K562 (cell line): Measurements from ENCODE around the gene TRAK1. TPM values are rescaled to one million over a fixed set of nuclear protein-coding genes. Genes with fewer than 3 reads are reported as not detected.

Experiments used
- ATF3 ChIP-seq, 2 experiments: fragments of 450-650 bp in 1 of 2; sonication (generic) in 1 of 2; formaldehyde crosslinking in 1 of 2; IDR thresholded peaks in 1 of 2; conservative IDR thresholded peaks in 1 of 2; 2 replicates each; pipeline versions ENCODE4 v1.6.1 to v1.8.1; 2016 to 2023; ENCODE audit warnings: mild to moderate bottlenecking in 2 of 2, moderate library complexity in 2 of 2, inconsistent platforms in 1 of 2, missing genetic modification reagents in 1 of 2
- ATF7 ChIP-seq: fragments of 450-650 bp; IDR thresholded peaks from 2 replicates; pipeline ENCODE4 v1.7.1; 2014; ENCODE audit warnings: mild to moderate bottlenecking, moderate library complexity
- CHD2 ChIP-seq: IDR thresholded peaks from 2 replicates; pipeline ENCODE4 v1.6.1; 2011; ENCODE audit warnings: low read depth, low read length
- CREB1 ChIP-seq, 2 experiments: sonication (generic) in 1 of 2; formaldehyde crosslinking in 1 of 2; IDR thresholded peaks; 2 replicates each; pipeline versions ENCODE4 v1.6.1 to v1.8.0; 2012 to 2022; ENCODE audit warnings: inconsistent platforms in 1 of 2, mild to moderate bottlenecking in 1 of 2, missing genetic modification reagents in 1 of 2, moderate library complexity in 1 of 2
- CTBP1 ChIP-seq: fragments of 450-650 bp; IDR thresholded peaks from 2 replicates; pipeline ENCODE4 v1.6.1; 2016; ENCODE audit warnings: borderline replicate concordance
- EHMT2 ChIP-seq: fragments of 450-650 bp; IDR thresholded peaks from 2 replicates; pipeline ENCODE4 v1.6.1; 2018; ENCODE audit warnings: antibody characterized with exemption
- ESRRA ChIP-seq: fragments of 450-650 bp; IDR thresholded peaks from 2 replicates; pipeline ENCODE4 v1.6.1; 2014; ENCODE audit warnings: low read depth, mild to moderate bottlenecking, moderate library complexity, borderline replicate concordance
- GABPB1 ChIP-seq: sonication (generic); formaldehyde crosslinking; IDR thresholded peaks from 2 replicates; pipeline ENCODE4 v1.8.0; 2022; ENCODE audit warnings: mild to moderate bottlenecking, missing genetic modification reagents
- JUND ChIP-seq, 2 experiments: IDR thresholded peaks; 2 replicates in 1 of 2; 3 replicates in 1 of 2; pipeline ENCODE4 v1.6.1; 2011; ENCODE audit warnings: borderline replicate concordance in 2 of 2, low read depth in 2 of 2, low read length in 2 of 2, improper control_type of control experiment in 1 of 2, missing biosample characterization in 1 of 2, missing genetic modification characterization in 1 of 2, missing genetic modification reagents in 1 of 2
- NCOA1 ChIP-seq: fragments of 450-650 bp; IDR thresholded peaks from 2 replicates; pipeline ENCODE4 v1.6.1; 2016; ENCODE audit warnings: low read depth
- NFYB ChIP-seq: IDR thresholded peaks from 2 replicates; pipeline ENCODE4 v1.6.1; 2011; ENCODE audit warnings: mild to moderate bottlenecking, moderate library complexity; ENCODE audit not compliant: insufficient read length; ENCODE audit errors: extremely low read depth
- PKNOX1 ChIP-seq: fragments of 450-650 bp; IDR thresholded peaks from 2 replicates; pipeline ENCODE4 v1.6.1; 2016
- RFX1 ChIP-seq: fragments of 450-650 bp; IDR thresholded peaks from 2 replicates; pipeline ENCODE4 v1.6.1; 2016; ENCODE audit warnings: mild to moderate bottlenecking, moderate library complexity
- SIN3B ChIP-seq: fragments of 450-650 bp; IDR thresholded peaks from 2 replicates; pipeline ENCODE4 v1.6.1; 2017; ENCODE audit warnings: low read depth, mild to moderate bottlenecking, moderate library complexity
- U2AF1 ChIP-seq: fragments of 200-400 bp; formaldehyde crosslinking; optimal IDR thresholded peaks from 2 replicates; pipeline ENCODE3; 2017; ENCODE audit warnings: mild to moderate bottlenecking, low read depth, low read length, moderate library complexity
- ZBTB2 ChIP-seq: fragments of 450-650 bp; IDR thresholded peaks from 2 replicates; pipeline ENCODE4 v1.6.1; 2016; ENCODE audit warnings: antibody characterized with exemption
- ZBTB7A ChIP-seq: IDR thresholded peaks from 2 replicates; pipeline ENCODE4 v1.6.1; 2011; ENCODE audit warnings: low read depth, mild to moderate bottlenecking, low read length, moderate library complexity, borderline replicate concordance; ENCODE audit not compliant: control insufficient read depth
- ZBTB9 ChIP-seq: fragments of 450-650 bp; formaldehyde crosslinking; IDR thresholded peaks from 2 replicates; pipeline ENCODE4 v1.4.0; 2020; ENCODE audit warnings: mild to moderate bottlenecking, moderate library complexity
- ZNF239 ChIP-seq: fragments of 250-450 bp; sonication (Bioruptor Pico); IDR thresholded peaks from 2 replicates; pipeline ENCODE4 v1.4.0; 2020; ENCODE audit warnings: mild to moderate bottlenecking
- ZNF311 ChIP-seq: fragments of 250-450 bp; sonication (Bioruptor Pico); IDR thresholded peaks from 2 replicates; pipeline ENCODE4 v1.4.0; 2020; ENCODE audit warnings: mild to moderate bottlenecking, moderate library complexity
- polyA plus RNA-seq, 8 experiments: library from polyadenylated mRNA; depleted of rRNA in 4 of 8; stranded (reverse) in 5 of 8; unstranded in 3 of 8; fragments of >200 nt; fragmentation: Nextera tagmentation in 2 of 8; fragmentation: Illumina TruSeq in 1 of 8; extraction: Ambion mirVana in 2 of 8; extraction: Trizol in 1 of 8; gene quantifications; 2 replicates each; pipeline versions ENCODE4 v1.2.1 to v1.2.3, GENCODE V29; 2011 to 2014; ENCODE audit warnings: inconsistent platforms in 1 of 8, missing spikeins in 1 of 8
- total RNA-seq, 7 experiments: library from RNA; depleted of rRNA in 6 of 7; stranded (reverse); fragments of >200 nt in 6 of 7; fragmentation: Illumina TruSeq in 2 of 7; extraction: Trizol in 2 of 7; gene quantifications; 2 replicates each; pipeline versions ENCODE4 v1.2.1 to v1.2.3, GENCODE V29; 2011 to 2021; ENCODE audit warnings: low replicate concordance in 1 of 7
- TF ChIP-seq, protein P1 (sequence below), 2 experiments: fragments of 200-800 bp in 1 of 2; sonication (Bioruptor generic) in 1 of 2; sonication (generic) in 1 of 2; formaldehyde crosslinking in 1 of 2; IDR thresholded peaks in 1 of 2; conservative IDR thresholded peaks in 1 of 2; 2 replicates each; pipeline versions ENCODE4 v1.5.0 to v1.6.1; 2016 to 2020; ENCODE audit warnings: missing compliant biosample characterization in 1 of 2, missing genetic modification characterization in 1 of 2, missing genetic modification reagents in 1 of 2

TRAK1 gene
- total and polyA plus RNA-seq, 9 of the 15 experiments (the other 6 are each of a cell fraction or from before 2014, with no cell fraction given): 5.3 to 28.5 (median 17.5) TPM

GRCh38 chr3:42148982-42149432, 57.9 kb downstream of the TRAK1 start (continued):
- peak; percentile 96 for TF ChIP-seq RFX1
- peak; percentile 97 for TF ChIP-seq EHMT2
- TF ChIP-seq ZBTB7A: 0 out of 2 replicates have a peak, but pooled peaks have one; percentile 25
- no peak for TF ChIP-seq ZNF311 (CRISPR knock-in tag)
- no peak for TF ChIP-seq CHD2
- peak; percentile 95 for TF ChIP-seq ATF3 (IDR thresholded peaks at IDR 0.05)
- TF ChIP-seq ATF3 (CRISPR knock-in tag; conservative IDR thresholded peaks at IDR 0.05): no peak
- TF ChIP-seq CREB1 (IDR thresholded peaks at IDR 0.05): peak; percentile 83
- peak; percentile 81 for TF ChIP-seq CREB1 (CRISPR knock-in tag; IDR thresholded peaks at IDR 0.05)
- peak; percentile 21 for TF ChIP-seq NFYB
- TF ChIP-seq ZBTB2: no peak
- TF ChIP-seq CTBP1: peak; percentile 95
- no peak for TF ChIP-seq ZBTB9 (CRISPR knock-in tag)
- TF ChIP-seq ESRRA: no peak
- peak; percentile 96 for TF ChIP-seq ATF7
- TF ChIP-seq U2AF1: no peak
- no peak for TF ChIP-seq SIN3B
- no peak for TF ChIP-seq GABPB1 (CRISPR knock-in tag)
- TF ChIP-seq JUND (IDR thresholded peaks at IDR 0.05; ENCODE audit: borderline replicate concordance, low read depth, low read length): peak; percentile 90
- peak; percentile 88 for TF ChIP-seq JUND (tag; IDR thresholded peaks at IDR 0.05; ENCODE audit: borderline replicate concordance, low read depth, low read length)
- no peak for TF ChIP-seq ZNF239 (CRISPR knock-in tag)
- TF ChIP-seq NCOA1: peak; percentile 47; the same call in 1 of the 2 replicates
- TF ChIP-seq PKNOX1: peak; percentile 88
- TF ChIP-seq, protein P1, sequence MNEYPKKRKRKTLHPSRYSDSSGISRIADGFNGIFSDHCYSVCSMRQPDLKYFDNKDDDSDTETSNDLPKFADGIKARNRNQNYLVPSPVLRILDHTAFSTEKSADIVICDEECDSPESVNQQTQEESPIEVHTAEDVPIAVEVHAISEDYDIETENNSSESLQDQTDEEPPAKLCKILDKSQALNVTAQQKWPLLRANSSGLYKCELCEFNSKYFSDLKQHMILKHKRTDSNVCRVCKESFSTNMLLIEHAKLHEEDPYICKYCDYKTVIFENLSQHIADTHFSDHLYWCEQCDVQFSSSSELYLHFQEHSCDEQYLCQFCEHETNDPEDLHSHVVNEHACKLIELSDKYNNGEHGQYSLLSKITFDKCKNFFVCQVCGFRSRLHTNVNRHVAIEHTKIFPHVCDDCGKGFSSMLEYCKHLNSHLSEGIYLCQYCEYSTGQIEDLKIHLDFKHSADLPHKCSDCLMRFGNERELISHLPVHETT (CRISPR knock-in tag; conservative IDR thresholded peaks at IDR 0.05 in 1 of 2, IDR thresholded peaks at IDR 0.05 in 1 of 2): no peak
